ENCODE data around the gene CAGE1.
A peak's percentile ranks its signal among the peaks of the same experiment; 100 is the strongest.
"Not testable (repeated sequence)": the region's sequence is repeated elsewhere in the genome, so short reads cannot be mapped to it uniquely, and the experiment has no call there.

Gene CAGE1

DNA sequence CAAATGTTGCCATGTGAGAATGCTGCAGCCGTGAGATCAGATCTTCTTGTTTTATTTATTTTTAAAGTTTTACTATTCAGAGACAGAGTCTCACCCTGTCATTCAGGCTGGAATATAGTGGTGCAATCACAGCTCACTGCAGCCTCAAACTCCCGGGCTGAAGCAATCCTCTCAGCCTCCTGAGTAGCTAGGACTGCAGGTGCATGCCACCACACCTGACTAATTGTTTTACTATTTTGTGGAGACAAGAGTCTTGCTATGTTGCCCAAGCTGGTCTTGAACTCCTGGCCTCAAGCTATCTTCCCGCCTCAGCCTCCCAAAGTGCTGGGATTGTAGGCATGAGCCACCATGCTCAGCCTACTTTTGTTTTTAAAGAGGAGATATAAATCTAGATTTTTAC is 54.0 kb downstream of the CAGE1 start:
- no peak for DNase-seq

DNA sequence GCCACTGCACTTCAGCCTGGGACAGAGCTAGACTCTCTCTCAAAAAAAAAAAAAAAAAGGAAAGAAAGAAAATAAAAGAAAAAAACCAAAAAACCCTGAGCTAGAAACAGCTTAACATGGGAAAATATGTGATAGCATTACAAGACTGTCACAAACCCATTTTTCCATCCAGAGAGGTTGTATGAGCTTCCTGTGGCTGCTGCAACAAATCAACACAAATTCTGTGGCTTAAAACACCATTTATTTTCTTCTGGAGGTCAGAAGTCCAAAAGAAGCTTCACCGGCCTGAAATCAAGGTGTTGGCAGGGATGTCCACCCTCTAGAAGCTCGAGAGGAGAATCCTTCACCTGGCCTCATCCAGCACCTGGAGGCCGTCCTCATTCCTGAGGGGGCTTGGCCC is 54.9 kb downstream of the CAGE1 start:
- DNase-seq = no peak

DNA sequence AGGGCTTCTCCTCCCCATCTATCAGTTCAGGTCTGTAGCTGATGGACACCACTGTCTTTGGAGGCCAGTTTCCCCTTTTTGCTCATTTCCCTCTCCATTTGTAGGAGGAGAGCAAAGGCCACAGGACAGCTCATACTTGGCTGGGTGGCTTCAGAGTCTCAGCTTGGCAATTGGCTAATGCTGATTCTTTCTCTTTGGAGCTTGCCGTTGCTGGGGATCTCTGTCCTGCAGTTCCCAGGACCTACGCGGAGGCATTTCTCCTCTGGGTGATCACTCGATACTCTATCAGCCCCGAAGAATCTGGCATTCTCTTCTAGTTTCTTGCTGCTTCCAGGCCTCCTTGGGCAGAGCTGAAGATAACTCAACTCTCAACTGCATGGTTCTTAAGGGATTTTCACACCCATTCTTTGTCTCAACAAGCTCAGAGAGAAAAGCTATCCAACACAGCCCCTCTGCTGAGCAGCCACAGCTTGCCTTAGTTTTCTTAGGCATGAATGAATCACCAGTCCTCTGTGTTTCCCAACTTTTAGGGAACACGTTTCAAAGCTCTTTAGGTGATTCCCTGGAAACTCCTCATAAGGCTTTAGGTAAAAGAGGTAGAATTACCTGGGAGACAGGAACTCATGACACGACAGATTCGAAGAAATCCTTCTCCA is 57.3 kb downstream of the CAGE1 start:
- DNase-seq = no peak

DNA sequence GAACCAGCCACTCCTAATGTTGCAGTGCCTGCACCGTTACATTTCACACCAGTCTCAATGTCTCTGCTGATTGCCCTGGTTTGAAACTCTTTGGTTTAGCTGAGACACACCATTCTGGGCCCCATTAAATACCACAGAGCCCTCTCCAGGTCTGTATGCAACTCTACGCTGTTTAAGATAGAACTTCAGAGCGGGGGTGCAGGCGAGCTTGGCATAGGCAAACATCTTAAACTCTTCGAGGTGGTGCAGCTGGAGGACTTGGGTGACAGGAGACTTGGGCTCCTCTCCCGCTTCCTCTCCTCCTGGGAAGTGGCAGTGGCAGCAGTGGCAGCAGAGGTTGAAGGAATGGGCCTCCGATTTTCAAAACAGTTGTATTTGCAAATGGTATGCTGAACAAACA is 58.1 kb downstream of the CAGE1 start:
- no peak for DNase-seq

DNA sequence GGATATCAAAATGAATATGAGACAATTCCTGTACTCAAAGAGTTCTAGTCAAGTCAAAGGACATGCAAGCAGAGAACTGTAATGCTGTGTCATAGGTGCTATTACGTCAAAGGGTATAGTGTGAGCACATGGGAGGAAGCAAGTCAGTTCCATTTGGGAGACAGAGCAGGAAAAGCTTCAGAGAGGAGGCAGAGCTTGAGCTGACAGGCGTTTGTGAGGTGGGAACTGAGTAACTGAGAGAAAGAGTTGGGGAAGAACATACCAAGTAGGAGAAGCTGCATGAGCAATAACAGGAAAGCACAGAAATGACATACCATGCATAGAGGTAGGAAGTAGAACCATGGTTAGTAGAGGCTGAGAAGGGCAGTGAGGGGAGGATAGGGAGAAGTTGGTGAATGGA is 61.3 kb downstream of the CAGE1 start:
- no peak for DNase-seq

DNA sequence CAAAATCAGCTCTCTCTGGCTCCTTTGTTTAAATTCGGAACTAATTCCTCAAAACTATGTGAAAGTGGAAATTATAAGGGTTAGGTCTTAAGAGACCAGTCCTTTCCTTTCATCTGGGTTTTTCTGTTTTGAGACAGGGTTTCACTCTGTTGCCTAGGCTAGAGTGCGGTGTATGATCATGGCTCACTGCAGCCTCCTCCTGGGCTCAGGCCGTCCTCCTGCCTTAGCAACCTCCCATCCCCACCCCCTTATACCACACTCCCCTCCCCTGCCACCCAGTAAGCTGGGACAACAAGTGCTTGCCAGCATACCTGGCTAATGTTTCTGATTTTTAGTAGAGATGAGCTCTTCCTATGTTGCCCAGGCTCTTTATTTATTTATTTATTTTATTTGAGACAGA is 63.8 kb downstream of the CAGE1 start:
- no peak for DNase-seq

DNA sequence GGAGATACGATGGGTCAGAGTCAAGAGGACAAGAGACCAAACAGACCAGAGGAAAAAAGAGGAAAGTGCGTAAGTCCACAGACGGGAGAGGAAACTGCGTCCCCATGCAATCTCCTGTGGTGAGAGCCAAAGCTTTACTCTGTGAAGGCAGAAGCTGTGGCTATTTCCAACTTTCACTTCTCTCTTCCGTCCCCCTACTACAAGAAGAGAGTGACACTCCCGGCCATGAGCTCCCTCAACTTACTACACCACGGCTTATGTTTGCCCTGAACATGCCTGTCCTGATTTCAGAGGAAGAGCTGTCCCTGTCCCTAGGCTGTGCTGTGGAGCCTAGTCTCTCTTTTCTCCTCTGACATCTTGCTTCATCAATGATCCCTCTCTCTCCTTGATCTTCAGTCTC is 65.0 kb downstream of the CAGE1 start:
- no peak for DNase-seq

DNA sequence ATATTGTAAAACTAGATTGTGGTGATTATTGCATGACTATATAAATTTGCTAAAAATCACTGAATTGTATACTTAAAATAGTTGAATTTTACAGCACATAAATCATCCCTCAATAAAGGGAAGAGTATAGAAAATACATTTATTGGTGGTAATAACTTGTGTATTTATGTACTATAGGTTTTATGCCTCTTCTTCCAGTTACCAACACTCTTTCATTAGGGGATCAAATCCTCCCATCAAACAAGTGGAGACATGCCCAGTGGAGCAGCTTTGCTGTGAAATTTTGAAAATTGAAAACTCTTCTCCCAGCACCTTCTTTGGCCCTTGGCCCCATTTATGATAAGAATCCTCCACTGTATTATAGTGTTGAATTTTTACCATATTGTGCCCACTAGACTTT is 66.5 kb downstream of the CAGE1 start:
- DNase-seq = no peak

DNA sequence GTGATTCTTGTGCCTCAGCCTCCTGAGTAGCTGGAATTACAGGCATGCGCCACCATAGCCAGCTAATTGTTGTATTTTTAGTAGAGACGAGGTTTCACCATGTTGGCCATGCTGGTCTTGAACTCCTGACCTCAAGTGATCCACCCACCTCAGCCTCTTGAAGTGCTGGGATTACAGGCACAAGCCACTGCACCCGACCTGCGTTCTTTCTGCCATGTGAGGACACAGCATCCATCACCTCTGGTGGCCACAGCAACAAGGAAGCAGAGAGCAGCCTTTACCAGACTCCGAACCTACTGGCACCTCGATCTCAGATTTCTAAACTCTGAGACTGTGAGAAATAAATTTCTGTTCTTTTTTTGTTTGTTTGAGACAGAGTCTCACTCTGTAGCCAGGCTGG is 67.7 kb downstream of the CAGE1 start:
- DNase-seq = not testable (repeated sequence)

DNA sequence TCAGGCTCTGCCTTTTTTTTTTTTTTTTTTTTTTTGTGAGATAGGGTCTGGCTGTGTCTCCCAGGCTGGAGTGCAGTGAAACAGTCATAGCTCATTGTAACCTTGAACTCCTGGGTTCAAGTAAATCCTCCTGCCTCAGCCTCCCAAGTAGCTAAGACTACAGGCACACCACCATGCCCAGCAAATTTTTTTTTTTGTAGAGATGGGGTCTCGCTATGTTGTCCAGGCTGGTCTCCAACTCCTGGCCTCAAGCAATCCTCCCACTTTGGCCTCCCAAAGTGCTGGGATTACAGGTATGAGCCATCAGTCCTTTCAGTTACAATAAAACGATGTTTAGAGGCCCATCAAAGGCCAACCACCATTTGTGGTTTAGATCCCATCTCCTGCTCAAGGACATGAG is 70.1 kb downstream of the CAGE1 start:
- not testable (repeated sequence) for DNase-seq

DNA sequence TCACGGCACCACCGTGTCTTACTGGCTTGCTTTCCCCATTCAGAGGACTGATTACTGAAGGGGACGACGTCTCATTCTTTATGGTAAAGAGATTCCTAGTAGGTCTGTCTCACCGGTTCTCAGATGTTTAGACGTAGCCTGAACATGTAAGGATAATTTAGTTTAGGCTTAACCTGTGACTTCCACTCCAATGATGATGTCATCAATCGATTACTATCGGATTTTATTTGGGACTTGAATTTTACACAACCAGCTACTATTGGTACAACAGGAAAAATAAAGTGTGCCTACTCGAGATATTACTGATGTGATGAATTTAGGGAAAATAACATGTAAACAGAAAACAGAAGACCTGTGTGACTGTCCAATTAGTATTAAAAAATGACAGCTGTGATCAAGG is 72.0 kb downstream of the CAGE1 start:
- DNase-seq = no peak

DNA sequence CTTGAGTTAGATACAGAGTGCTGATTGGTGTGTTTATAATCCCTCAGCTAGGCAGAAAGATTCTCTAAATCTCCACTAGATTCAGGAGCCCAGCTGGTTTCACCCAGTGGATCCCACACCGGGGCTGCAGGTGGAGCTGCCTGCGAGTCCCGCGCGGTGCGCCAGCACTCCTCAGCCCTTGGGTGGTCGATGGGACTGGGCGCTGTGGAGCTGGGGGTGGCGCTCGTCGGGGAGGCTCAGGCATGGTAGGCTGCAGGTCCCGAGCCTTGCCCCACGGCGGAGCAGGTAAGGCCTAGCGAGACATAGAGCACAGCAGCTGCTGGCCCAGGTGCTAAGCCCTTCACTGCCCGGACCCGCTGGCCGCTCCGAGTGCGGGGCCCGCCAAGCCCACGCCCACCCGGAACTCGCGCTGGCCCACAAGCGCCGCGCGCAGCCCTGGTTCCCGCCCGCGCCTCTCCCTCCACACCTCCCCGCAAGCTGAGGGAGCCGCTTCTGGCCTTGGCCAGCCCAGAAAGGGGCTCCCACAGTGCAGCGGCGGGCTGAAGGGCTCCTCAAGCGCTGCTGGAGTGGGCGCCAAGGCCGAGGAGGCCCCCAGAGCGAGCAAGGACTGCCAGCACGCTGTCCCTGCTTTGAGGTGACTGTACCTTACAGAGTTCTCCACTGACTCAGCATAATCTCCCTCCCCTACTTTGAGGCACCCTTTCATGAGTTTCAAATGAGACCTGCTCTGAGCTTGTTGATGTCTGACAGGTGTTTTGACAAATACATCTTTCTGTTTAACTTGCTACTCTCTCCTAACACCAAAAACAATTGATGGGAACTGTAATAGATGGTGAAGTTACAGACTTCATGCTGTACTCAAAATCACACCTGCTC is 72.6 kb downstream of the CAGE1 start:
- DNase-seq = no peak

DNA sequence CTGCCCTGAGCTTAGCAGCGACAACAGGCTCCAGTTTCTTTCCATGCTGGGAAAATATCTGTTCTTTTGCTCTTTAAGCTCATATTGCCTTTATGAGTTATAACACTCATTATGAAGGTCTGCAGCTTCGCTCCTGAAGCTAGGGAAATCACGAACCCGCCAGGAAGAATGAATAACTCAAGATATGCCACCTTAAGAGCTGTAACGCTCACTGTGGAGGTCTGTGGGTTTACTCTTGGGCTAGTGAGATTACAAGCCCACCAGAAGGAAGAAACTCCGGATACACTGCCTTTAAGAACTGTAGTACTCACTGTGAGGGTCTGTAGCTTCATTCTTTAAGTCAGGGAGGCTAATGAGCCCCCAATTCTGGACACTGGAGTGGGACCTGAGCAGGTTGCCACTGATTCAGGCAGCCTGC is 73.6 kb downstream of the CAGE1 start:
- no peak for DNase-seq

DNA sequence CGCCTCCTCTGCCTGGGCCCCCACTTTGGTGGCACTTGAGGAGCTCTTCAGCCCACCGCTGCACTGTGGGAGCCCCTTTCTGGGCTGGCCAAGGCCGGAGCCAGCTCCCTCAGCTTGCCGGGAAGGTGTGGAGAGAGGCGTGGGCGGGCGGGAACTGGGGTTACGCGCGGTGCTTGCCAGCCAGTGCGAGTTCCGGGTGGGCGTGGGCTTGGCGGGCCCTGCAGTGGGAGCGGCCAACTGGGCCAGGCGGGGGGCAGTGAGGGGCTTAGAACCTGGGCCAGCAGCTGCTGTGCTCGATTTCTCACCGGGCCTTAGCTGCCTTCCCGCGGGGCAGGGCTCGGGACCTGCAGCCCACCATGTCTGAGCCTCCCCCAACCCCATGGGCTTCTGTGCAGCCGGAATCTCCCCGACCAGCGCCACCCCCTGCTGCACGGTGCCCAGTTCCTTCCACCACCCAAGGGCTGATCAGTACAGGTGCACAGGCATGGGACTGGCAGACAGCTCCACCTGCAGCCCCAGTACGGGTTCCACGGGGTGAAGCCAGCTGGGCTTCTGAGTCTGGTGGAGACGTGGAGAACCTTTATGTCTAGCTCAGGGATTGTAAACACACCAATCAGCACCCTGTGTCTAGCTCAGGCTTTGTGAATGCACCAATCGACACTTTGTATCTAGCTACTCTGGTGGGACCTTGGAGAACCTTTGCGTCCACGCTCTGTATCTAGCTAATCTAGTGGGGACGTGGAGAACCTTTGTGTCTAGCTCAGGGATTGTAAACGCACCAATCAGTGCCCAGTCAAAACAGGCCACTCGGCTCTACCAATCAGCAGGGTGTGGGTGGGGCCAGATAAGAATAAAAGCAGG is 74.2 kb downstream of the CAGE1 start:
- DNase-seq = not testable (repeated sequence)

DNA sequence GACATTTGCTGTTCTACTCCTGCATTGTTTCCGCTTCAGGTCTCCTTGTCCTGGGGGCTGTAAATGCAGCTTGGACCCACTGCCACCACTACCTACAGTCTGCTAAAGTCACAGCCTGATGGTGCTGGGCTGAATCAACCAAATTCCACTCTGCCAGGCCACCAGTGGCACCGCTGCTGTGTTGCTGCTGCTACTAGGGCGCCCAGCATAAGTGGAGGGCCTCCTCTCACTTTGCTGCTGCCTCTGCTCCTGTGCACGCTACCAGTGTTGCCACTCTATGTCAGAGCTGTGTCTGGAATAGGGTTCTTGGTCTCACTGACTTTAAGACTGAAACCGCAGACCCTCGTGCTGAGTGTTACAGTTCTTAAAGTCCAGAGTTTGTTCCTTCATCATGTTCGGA is 75.1 kb downstream of the CAGE1 start:
- DNase-seq = no peak

DNA sequence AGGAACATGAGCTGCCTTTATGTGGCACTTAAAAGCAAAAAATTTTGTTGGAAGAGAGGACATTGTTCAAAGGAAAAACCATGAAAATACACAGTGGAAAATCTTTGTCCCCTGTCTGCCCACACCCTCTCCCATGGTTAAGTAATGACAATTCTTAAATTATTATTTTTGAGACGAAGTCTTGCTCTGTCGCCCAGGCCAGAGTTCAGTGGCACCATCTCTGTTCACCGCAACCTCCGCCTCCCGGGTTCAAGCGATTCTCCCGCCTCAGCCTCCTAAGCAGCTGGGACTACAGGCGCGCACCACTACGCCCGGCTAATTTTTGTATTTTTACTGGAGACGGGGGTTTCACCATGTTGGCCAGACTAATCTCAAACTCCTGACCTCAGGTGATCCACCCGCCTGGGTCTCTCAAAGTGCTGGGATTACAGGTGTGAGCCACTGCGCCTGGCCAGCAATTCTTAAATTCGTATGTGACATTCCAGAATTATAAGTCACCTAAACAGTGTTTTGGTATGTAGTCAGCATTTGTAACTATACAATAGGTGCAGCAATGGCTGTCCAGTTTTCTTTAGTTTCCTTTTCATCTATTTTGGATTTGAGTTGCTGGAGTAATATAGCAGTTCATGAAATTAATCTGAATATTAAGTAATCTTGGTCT is 75.9 kb downstream of the CAGE1 start:
- DNase-seq = no peak

DNA sequence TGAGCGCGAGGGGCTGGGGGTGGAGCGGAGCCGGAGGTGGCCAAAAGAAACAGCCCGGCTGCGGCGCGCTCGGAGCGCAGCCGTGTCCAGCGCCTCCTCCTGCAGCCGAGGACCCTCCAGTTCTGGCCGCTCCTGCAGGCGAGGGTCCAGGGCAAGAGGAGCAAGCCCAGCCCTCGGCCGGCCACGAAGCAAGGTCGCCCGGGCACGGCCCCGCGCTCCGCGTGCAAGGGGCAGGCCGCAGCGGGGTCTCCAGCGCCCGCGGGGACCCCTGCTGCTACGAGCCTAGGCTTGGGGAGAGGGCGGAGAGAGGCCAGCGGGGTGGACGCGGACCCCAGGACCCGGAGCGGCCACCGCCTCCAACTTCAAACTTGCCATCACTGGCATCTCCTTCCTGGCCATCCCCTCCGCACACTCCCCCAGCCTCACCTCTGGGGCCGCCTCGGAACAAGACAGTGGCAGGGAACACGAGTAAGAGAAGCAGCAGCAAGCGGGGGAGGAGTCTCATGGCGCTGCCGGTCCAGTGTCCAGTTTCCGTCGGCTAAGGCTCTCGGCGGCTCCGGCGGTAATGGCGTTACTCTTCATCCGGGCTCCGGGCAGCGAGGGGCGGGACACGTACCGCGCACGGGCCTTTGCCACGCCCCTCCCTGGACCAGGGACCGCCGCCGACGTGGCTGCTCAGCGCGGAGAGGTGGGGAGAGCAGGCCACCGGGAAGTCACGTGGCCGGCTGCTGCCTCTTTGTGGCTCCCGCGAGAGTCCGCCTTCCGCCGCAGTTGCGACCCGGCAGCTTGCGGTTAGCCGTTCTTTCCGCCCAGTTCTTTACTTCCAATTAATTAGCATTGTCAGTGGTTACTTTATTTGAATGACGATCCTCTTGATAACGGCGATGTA is 76.7 kb downstream of the CAGE1 start, which contains the start of gene SSR1:
Gene SSR1 (minus strand): TSS at position 584 of the 889 bp plus-strand sequence. CDS start 79 bp downstream, at position 505.
- peak; percentile 84 for DNase-seq

DNA sequence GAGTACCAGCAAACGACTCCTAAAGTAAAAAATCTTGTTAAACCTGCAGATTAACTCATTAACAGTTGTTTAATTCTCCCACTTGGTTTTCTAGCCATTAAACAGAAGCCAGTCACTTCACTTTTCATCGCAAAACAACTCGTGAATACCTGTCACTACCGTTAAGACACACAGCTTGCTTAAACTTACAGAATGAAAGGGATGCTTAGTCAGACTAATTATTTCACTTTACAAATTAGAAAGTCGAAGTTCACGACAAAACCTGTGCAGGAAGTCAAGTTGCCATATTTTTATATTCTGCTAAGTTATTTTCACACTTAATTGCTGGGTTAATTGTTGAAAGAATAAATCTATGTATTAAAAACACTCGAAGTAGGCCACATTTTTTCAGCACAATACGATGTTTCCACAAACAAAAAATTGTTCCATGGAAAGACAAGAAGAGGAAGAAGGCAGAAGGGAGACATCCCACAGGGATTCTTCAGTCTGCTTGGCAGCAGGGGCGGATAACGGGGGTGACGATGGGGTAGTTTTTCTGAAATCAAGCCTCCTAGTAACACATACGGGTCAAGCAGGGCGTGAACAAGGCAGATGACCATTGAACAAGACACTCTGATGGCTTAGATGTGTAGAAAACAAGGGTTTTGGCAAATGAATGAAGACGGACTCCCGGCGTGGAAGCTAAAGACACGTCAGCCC is 77.5 kb downstream of the CAGE1 start:
- DNase-seq = no peak

DNA sequence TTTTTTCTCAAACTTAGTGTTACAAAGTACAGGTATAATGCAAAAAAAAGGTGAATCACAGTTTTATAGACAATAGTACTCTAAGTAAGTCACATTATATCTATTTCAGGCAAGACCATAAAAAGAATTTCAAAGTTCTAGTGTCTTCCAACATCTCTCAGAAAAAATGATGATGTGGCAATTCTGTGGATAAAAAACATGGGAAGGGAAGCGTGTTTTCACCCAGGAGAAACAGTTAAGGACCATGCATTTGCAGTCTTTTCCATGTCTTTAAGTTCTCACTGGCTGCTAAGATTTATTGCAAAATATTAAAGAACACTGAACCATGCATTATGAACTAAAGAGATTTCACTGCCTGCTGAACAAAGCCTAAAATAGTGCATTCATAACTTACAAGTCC is 78.4 kb downstream of the CAGE1 start:
- no peak for DNase-seq

DNA sequence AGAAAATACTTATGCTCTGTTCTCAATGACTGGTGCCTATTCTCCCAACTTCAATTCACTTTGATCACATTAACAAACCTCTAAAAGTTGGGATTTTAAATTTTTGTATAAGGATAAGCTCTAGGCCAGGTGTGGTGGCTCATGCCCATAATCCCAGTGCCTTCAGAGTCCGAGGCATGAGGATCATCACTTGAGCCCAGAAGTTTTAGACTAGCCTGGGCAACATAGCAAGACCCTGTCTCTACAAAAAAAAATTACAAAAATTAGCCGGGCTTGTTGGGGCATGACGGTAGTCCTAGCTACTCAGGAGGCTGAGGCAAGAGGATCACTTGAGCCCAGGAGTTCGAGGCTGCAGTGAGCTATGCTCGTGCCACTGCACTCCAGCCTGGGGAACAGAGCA is 80.5 kb downstream of the CAGE1 start:
- DNase-seq = no peak

DNA sequence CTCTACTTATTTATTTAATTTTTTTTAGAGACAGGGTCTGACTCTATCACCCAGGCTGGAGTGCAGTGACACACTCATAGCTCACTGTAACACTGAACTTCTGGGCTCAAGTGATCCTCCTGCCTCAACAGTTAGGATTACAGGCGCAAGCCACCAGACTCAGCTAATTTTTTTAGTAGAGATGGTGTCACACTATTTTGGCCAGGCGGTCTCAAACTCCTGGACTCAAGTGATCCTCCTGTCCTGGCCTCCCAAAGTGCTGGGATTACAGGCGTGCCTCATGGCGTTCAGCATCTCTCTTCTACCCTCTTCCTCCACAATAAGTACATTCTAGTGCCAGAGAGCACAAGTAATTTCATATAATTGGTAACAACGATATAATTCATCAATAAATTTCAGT is 82.0 kb downstream of the CAGE1 start:
- no peak for DNase-seq

All from SHP77 treated with DMSO at 0.1 percent for 48 hours (cell line).